PC-9 (cell line): Measurements from ENCODE around the gene FAM117A.

ENCODE experiments used
- EZH2 ChIP-seq: fragments of 200-600 bp; sonication (generic); IDR thresholded peaks from 2 replicates; pipeline ENCODE4 v1.8.0; 2017; ENCODE audit warnings: antibody characterized with exemption, low read depth
- TF ChIP-seq, protein P1 (sequence below): fragments of 200-600 bp; sonication (generic); conservative IDR thresholded peaks from 2 replicates; pipeline ENCODE4 v1.6.1; 2017; ENCODE audit warnings: mixed run types, antibody characterized with exemption, mild to moderate bottlenecking, moderate library complexity

DNA sequence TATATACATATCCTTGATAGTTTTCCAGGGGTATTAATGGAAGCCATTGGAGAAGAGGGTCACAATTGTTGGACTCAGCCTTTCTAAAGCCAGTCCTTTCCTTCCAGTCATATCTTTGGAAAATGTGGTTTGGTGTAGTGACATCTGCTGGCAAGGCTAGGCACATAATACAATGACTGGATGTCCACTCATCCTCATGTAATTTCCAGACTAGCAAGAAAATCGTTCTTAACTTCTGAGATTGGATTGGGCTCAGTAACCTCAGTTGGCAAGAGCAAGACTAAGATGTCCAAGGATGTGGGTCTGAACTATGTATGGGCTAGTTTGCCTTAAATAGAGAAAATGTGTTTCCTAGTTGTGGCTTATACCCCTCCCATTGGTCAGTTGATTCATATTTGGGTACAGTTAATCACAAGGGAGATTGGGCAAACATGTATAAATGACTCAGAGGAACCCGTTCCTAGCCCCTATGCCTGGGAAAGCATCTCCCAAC lies 15.9 kb upstream of the FAM117A start:
- TF ChIP-seq, protein P1, sequence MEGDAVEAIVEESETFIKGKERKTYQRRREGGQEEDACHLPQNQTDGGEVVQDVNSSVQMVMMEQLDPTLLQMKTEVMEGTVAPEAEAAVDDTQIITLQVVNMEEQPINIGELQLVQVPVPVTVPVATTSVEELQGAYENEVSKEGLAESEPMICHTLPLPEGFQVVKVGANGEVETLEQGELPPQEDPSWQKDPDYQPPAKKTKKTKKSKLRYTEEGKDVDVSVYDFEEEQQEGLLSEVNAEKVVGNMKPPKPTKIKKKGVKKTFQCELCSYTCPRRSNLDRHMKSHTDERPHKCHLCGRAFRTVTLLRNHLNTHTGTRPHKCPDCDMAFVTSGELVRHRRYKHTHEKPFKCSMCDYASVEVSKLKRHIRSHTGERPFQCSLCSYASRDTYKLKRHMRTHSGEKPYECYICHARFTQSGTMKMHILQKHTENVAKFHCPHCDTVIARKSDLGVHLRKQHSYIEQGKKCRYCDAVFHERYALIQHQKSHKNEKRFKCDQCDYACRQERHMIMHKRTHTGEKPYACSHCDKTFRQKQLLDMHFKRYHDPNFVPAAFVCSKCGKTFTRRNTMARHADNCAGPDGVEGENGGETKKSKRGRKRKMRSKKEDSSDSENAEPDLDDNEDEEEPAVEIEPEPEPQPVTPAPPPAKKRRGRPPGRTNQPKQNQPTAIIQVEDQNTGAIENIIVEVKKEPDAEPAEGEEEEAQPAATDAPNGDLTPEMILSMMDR = peak; percentile 68
- no peak for TF ChIP-seq EZH2
